ENCODE results near the gene ATRAID. TPM values are rescaled to one million over a fixed set of nuclear protein-coding genes. Genes with fewer than 3 reads are reported as not detected.

ATRAID gene
- total and polyA plus RNA-seq, 2 of the 8 experiments (the other 6 are each of a cell fraction or from before 2014, with no cell fraction given), result 109 to 280 TPM

GRCh38 chr2:27222407-27222806 is 10.6 kb downstream of the ATRAID start:
- H3K27ac ChIP-seq (ENCODE audit: low read depth, low read length), result no peak overlapping the region
- H3K56ac ChIP-seq (replicated peaks; ENCODE audit: insufficient read length, low read depth, low read length), result no peak overlapping the region
- no peak overlapping the region for H3K4me3 ChIP-seq (ENCODE audit: extremely low read depth in 1 of 4, insufficient read depth in 2 of 4, low read depth in 3 of 4, low read length in 4 of 4)
- FAIRE-seq (no peak), DNase-seq (ENCODE audit: low read depth in 1 of 2, low spot score in 2 of 2) (no peak)
- H3K4ac ChIP-seq (replicated peaks; ENCODE audit: insufficient read length, low read depth, low read length), result no peak overlapping the region
- no peak overlapping the region for H2BK120ac ChIP-seq (replicated peaks; ENCODE audit: low read depth, low read length)
- H3K79me2 ChIP-seq (ENCODE audit: control insufficient read depth in 1 of 2, insufficient read depth in 2 of 2, low read length in 2 of 2), result peaks cover 7 to 22% of the 10 kb centered on the region in 2 experiments
- no peak overlapping the region for H3K4me2 ChIP-seq (ENCODE audit: insufficient read depth in 1 of 2, low read depth in 2 of 2, low read length in 2 of 2)
- no peak overlapping the region for H2BK5ac ChIP-seq (ENCODE audit: low read depth, low read length)
- ChIA-PET POLR2A (ENCODE audit: partially characterized antibody) (interaction anchor here (0.7 to 29.6 kb wide), 6 partner anchors 13 to 130 kb away, joined by 3 to 835 read pairs (median 6); partner anchors contain the start of genes ATRAID and SLC5A6), CTCF (ENCODE audit: partially characterized antibody) (interaction anchor here (1.0 to 3.2 kb wide), 4 partner anchors 15 to 123 kb away, joined by 3 to 8 read pairs (median 4); no protein-coding TSS in a partner anchor)
- no peak overlapping the region for H3K14ac ChIP-seq (ENCODE audit: insufficient read length)
- no peak overlapping the region for H3K9ac ChIP-seq (replicated peaks in 1 of 4; ENCODE audit: extremely low read depth in 1 of 4, low read depth in 3 of 4, low read length in 3 of 4)
- no peaks in the 10 kb centered on the region; the same call in 1 of the 2 replicates for H3K23me2 ChIP-seq (ENCODE audit: low read depth, low read length)
- TF ChIP-seq RAD21 (IDR thresholded peaks at IDR 0.05 in 1 of 2, conservative IDR thresholded peaks at IDR 0.05 in 1 of 2; ENCODE audit: low read depth in 2 of 2, low read length in 2 of 2), result no peak
- TF ChIP-seq USF2 (IDR thresholded peaks at IDR 0.05; ENCODE audit: low read length), result no peak
- no peak for TF ChIP-seq CREB1 (IDR thresholded peaks at IDR 0.05)
- TF ChIP-seq NANOG (IDR thresholded peaks at IDR 0.05; ENCODE audit: insufficient read depth, low read depth, low read length, poor library complexity, severe bottlenecking), result no peak
- TF ChIP-seq SP2 (IDR thresholded peaks at IDR 0.05; ENCODE audit: low read length), result no peak
- no peak for TF ChIP-seq YY1 (IDR thresholded peaks at IDR 0.05; ENCODE audit: low read depth, low read length)
- no peak for TF ChIP-seq HDAC6 (IDR thresholded peaks at IDR 0.05; ENCODE audit: low read depth, low read length)
- H4K20me1 ChIP-seq (replicated peaks in 1 of 2; ENCODE audit: control insufficient read depth in 1 of 2, insufficient read depth in 2 of 2, low read length in 2 of 2), result peaks cover 2 to 10% of the 10 kb centered on the region in 2 experiments
- H3K9me3 ChIP-seq (ENCODE audit: insufficient read depth in 2 of 2, low read depth in 1 of 2, low read length in 1 of 2), result no peaks in the 10 kb centered on the region
- no peak overlapping the region for H2AK5ac ChIP-seq (ENCODE audit: low read depth, low read length)
- peaks cover 0 to 6% (median under 1%) of the 10 kb centered on the region in 4 experiments; a peak in 4 of 7 replicates for H3K4me1 ChIP-seq (replicated peaks in 1 of 4; ENCODE audit: control insufficient read depth in 3 of 4, insufficient read depth in 4 of 4, low read length in 3 of 4)
- H3K23ac ChIP-seq (ENCODE audit: insufficient read length), result no peak overlapping the region
- no peak overlapping the region for H4K8ac ChIP-seq (ENCODE audit: extremely low read depth, insufficient read depth, low read length)
- no peak overlapping the region for H3K18ac ChIP-seq (ENCODE audit: extremely low read depth, low read length)
- H3K36me3 ChIP-seq (ENCODE audit: control insufficient read depth in 2 of 4, insufficient read depth in 4 of 4, low read length in 3 of 4), result peaks cover 55 to 86% (median 77%) of the 10 kb centered on the region in 4 experiments
- H2BK15ac ChIP-seq (ENCODE audit: low read length), result no peak overlapping the region
- H4K91ac ChIP-seq (replicated peaks; ENCODE audit: insufficient read length, low read length), result no peak overlapping the region
- peaks cover 3% of the 10 kb centered on the region; the same call in 1 of the 2 replicates for H3K79me1 ChIP-seq (ENCODE audit: low read depth, low read length)
- no peak overlapping the region for H2BK12ac ChIP-seq (ENCODE audit: low read depth, low read length)
- no peak overlapping the region for H4K5ac ChIP-seq (ENCODE audit: insufficient read length, low read depth, low read length)
- H2AFZ ChIP-seq (ENCODE audit: low read length), result no peak overlapping the region
- H3K27me3 ChIP-seq (replicated peaks in 1 of 4; ENCODE audit: control insufficient read depth in 3 of 4, extremely low read depth in 1 of 4, insufficient read depth in 3 of 4, low read length in 3 of 4), result no peaks in the 10 kb centered on the region
- WGBS, 2 experiments (ENCODE audit: extremely low coverage in 1 of 2, insufficient coverage in 1 of 2, insufficient read length in 1 of 2, insufficient replicate concordance in 2 of 2, low coverage in 1 of 2, low lambda C conversion rate in 2 of 2, missing lambda C conversion rate in 1 of 2), result 95% methylated on average over 5 of the region's 5 CpGs; no CpG with 5 or more reads in 1 of the 2 experiments
- H2BK20ac ChIP-seq (ENCODE audit: low read length), result no peak overlapping the region

Data from H1 (cell line).